CD4-positive, alpha-beta T cell treated with Interleukin-15 for 4 hours (primary cell): ENCODE data around the gene GSE1.

Source experiments
- DNase-seq: peaks from one replicate; pipeline ENCODE4 v3.0.0-alpha.2; 2020; ENCODE audit warnings: low spot score

The GSE1 gene

DNA sequence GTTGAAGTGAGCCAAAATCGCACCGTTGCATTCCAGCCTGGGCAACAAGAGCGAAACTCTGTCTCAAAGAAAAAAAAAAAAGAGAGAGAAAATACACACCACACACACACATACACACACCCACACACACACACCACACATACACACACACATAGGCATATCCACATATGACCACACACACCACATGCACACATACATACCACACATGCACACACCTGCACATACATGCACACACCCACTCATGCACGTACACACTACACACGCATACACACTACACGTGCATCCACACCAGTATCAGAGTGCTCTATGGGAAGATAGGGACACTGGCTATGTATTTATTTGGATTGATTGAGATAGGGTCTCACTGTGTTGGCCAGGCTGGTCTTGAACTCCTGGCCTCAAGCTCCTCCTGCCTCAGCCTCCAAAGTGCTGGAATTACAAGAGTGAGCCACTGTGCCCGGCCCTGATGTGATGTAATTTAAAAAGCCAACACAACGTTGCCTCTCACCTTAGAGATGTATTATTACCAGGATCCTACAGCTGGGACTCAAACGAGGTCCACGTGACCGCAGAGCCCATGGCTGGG is 93.4 kb downstream of the GSE1 start:
- DNase-seq, result no peak

DNA sequence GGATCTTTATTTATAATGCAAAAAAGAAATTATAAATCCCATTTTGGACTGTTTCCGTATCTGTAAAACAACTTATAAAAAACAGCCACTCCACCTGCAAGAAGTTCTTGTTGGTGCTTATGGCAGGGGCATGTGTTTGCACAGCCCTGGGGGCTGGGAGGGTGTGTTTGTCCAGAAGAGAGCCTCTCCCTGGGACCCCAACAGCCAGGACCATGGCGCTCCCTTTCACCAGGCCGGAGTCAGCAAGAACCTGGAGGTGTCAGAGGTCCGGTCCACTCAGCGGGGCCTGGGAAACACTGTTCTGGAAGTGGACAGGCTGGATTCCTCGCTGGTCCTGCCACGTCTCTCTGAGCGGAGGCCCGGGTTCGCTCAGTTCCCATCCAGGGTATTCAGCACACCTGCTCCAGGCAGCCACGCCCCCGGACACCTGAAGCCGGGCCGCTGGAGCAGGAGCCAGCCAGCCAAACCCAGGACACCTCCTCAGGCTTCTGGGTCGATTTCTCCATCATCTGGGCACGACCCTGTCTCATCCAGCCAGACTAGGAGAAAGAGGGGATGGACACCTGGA is 94.5 kb downstream of the GSE1 start:
- no peak for DNase-seq

- DNase-seq, result no peak
Measured at GRCh38 chr16:85708338-85708737, 95.2 kb downstream of the GSE1 start.

DNA sequence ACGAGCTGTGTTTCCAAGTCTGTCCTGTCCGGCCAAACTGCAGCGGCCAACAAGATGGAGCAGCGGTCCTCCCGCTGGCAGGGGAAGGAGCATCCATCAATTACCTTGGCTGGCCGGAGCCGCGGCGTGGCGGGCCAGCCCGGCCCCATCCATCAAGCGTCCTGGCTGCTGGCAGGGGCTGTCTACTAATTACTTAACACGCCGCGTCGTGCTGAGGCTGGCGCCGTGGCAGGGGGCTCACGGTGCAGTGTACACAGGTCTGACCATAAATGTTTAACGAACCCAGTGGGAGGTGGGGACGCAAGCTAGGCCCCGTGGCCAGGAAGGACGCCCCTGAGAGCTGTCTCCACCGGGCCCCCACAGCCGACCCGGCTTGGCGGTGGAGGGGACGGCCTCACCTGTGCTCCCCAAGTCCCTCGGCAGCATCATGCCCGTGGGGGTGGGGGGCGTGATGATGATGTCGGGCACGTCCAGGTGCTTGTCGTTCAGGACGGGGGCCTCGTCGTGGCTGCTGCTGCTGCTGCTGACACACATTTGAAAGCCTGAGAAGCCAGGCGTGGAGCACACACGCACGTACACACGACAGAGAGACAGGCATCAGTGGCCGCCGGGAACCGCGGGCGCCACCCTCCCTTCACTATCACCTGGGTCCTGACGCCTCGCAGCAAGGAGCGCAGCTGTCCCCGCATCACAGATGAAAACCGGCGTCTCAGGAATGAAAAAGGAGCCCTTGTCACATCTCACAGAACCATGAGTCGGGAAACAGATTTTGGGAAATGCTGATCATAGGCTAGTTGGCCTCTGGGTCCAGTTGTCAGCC is 96.9 kb downstream of the GSE1 start:
- DNase-seq, result no peak

- DNase-seq, result no peak
Measured at GRCh38 chr16:85710732-85711131, 97.6 kb downstream of the GSE1 start.

DNA sequence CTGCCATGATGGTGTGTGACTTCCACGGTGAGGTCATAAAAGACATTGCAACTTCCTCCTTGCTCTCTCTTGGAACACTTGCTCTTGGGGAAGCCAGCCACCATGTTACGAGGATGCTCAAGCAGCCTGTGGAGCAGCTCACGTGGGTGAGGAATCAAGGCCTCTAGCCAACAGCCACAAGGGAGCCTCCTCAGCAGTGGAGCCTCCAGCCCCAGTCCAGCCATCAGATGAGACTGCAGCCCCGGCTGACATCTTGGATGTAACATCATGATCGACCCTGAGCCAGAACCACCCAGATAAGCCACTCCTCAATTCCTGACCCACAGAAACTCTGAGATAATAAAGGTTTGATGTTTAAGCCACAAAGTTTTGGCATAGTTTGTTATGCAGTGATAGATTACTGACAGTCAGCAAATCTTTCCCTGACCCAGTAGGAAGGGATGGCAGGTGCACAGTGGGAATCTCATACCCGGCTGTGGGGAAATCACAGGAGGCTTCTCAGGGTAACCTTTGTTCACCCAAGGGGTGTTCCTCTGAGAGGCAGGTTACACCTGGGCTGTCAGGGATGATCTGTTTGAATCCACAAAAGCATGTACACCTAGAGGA is 99.0 kb downstream of the GSE1 start:
- no peak for DNase-seq

DNA sequence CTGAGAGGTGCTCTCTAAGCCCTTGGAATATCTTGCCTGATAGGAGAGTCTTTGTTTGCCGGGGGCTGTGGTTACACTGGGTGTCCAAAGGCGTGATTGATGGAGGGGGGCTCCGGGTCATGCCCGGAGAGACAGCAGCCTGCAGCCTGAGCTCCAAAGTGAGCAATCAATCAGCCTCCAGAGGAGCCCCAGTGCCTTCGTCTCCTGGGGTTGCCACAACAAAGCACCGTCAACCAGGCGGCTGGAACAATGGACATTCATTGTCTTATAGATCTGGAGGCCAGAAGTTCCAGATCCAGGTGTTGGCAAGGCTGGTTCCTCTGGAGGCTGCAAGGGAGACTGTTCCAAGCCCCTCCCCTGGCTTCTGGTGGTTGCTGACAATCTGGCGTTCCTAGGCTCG is 99.7 kb downstream of the GSE1 start:
- no peak for DNase-seq

GRCh38 chr16:85715169-85716021 is 102.3 kb downstream of the GSE1 start:
- no peak for DNase-seq

- DNase-seq, result no peak
Measured at GRCh38 chr16:85716022-85716679, 103.0 kb downstream of the GSE1 start.

DNA sequence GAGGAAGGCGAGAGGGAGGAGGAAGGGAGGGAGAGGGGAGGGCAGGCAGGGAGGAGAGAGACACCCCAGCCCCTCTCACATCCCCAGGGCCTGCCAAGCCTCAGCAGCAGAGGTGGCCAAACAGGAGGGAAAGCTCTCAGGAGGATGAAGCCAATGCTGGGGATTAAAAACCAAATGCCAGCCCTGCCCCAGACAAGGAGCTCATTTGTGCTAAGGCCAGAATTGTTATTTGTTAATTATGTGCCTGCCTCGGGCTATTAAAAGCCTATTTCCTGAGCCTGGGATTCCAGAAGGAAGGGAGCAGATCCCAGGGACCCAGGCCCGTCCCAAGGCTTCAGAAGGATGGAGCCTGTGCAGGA is 103.5 kb downstream of the GSE1 start:
- no peak for DNase-seq

DNA sequence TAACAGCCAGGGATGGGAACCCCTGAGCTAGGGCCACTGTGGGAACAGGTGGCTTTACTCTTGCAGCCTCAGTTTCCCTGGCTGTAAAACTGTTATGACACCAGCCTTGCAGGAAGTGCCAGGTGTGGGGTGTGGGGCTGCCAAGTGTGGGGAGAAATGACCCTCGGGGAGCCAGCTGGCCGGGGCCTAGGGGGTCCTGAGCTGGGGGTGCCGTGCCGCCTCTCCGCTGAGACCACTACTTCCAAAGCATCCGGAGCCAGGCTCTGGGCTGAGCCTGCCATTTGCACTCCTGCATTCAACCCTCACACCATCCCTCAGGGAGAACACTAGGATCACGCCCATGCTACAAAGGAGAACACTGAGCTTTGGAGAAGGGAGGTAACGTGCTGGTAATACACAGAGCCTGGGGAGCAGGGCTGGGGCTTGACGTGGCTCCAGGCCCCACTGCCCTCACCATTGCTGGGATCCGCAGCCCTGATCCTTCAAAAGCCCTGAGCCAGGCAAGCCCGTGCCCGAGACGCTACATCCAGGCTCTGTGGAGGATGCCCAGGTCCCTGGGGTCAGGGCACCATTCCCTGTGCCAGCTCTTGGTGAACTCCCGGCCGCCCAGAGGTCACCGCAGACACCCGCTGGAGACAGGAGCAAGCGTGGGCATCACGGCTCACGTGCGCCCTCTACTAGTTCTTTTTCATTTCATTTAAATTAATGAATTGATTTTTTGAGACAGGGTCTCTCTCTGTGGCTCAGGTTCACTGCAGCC is 104.5 kb downstream of the GSE1 start:
- DNase-seq, result peak; percentile 54

- DNase-seq, result no peak
Measured at GRCh38 chr16:85718153-85718477, 105.0 kb downstream of the GSE1 start.

DNA sequence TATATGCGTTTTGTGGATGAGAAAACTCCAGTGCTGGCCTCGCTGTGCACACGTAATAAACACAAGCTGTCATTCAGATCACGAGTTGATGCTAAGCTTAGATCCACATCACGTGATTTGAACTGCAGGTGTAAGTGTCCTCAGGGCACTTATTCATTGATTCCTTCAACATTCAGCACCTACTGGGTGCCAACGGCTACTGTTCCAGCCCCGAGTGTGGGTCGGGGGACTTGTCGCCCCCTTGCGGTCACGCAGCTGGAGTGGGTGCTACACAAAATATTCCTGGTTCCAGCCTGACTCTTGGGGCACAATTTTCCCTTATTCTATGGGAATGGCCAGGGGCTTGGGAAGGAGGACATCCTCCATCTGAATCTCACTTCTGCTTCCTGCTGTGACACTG is 105.6 kb downstream of the GSE1 start:
- DNase-seq, result no peak

- DNase-seq, result no peak
Measured at GRCh38 chr16:85719605-85720301, 106.6 kb downstream of the GSE1 start.

GRCh38 chr16:85720302-85720637 is 107.1 kb downstream of the GSE1 start:
- DNase-seq, result no peak

DNA sequence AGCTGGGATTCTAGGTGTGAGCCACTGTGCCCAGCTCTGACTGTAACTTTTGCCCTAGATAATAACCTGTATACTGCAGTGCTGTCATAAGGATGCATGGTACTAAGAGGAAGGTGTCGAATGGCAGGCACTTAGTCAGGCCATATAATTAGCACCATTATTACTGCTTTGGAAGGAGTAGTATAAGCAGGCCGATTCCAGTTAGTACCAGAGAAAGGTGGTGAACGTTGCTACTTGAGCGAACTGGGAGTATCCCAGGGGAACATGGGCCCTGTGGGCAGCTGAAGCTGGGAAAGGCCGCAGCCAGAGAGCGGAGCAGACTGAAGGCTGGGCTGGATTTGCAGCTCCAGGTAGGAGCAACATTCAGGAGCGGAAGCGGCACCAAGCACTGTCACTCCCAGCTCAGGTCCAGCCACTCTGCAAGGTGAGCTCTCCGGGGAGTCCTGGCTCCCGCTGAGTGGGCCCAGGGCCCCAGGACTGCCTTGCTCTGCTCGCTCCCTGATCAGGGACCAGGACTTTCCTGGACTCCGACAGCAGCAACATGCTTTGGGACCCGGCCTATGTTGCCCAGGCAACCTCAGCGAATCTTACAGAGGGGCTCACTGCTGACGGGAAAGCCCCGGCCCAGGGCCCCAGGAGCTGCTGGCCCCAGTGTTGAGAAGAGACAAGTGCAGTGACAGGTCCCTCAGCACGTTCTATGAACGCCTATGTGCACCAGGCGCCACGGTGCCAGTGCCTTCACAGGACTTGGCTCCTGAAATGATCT is 109.2 kb downstream of the GSE1 start:
- no peak for DNase-seq

DNA sequence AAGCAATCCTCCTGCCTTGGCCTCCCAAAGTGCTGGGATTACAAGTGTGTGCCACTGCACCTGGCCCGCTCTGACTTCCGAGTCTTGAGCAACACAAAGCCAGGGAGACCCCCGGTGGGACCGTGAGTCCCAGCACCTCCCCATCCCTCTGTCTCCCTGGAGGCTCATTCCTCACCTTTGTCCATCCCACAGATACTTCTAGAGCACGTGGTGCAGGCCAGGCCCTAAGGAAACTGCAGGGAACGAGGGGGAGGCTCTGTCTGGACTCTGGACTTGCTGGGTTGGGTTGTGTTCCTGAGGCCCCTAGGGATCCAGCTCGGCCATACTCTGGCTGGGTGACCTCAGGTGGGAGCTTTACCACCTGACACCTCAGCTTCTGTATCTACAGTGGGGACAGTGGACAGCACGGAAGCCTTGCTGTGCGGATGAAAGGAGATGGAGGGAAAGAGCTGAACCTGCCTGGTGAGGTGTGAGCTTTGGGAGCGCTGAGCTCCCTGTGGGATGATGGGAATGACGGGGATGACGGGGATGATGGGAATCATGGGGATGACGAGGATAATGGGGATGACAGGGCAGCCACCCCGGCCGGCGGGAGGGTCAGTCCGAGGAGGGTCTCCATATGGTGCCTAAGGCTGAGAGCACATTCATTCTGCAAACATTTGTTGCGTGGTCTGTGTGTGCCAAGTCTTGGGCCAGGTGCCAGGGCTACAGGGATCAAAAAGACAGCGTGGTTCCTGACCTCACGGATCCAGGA is 111.2 kb downstream of the GSE1 start:
- DNase-seq, result no peak

DNA sequence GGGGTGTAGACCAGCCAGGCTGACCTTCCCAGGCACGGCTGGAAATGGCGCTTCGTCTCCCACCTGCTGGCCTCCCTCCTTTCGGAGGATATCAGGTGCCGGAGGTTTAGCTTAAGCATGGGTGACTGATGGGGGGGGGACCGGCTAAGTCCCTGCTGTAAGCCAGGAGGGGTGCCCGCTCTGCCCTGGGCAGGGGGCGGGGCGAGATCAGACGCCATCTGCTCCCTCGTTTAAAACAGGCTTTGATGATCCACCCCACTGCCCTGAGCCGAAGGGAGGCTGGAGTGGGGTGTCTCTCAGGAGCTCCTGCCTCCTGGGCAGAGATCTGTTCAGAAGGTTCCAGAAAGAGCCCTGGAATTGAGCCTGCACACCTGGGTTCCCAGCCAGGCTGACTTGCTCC is 111.8 kb downstream of the GSE1 start:
- DNase-seq, result no peak
